HG03521 (cell line): ENCODE results near the gene ERCC6.

ENCODE experiments used
- ATAC-seq: cut with Tn5 transposase; IDR thresholded peaks from one replicate; pipeline ENCODE4 v1.9.1; 2021; ENCODE audit warnings: mild to moderate bottlenecking, moderate library complexity; ENCODE audit not compliant: unreplicated experiment

Gene ERCC6

DNA sequence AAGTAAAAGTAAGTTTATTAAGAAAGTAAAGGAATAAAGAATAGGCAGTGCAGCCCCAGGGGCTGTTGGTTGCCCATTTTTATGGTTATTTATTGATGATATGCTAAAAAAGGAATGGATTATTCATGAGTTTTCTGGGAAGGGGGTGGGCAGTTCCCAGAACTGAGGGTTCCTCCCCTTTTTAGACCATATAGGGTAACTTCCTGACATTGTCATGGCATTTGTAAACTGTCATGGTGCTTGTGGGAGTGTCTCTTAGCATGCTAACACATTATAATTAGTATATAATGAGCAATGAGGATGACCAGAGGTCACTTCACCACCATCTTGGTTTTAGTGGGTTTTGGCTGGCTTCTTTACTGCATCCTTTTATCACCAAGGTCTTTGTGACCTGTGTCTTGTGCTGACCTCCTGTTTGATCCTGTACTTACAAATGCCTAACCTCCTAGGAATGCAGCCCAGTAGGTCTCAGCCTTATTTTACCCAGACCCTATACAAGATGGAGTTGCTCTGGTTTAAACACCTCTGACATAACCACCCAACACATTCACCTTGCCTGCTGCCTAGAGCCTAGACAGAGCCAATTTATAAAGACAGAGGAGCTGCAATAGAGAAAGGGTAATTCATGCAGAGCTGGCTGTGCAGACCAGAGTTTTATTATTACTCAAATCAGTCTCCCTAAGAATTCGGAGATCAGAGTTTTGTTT, 10.9 kb upstream of the ERCC6 start:
- ATAC-seq, result no peak

DNA sequence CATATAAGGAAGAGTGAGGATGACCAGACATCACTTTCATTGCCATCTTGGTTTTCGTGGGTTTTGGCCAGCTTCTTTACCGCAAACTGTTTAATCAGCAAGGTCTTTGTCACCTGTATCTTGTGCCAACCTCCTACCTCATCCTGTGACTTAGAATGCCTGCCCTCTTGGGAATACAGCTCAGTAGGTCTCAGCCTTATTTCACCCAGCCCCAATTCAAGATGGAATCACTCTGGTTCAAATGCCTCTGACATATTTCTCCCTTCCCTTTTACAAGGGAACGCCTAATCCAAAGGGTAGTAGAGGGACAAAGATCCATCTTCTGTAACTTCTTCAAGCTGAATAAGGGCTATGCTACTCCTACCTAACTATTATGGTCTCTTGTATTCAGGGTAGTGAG, 4.7 kb upstream of the ERCC6 start:
- no peak for ATAC-seq

DNA sequence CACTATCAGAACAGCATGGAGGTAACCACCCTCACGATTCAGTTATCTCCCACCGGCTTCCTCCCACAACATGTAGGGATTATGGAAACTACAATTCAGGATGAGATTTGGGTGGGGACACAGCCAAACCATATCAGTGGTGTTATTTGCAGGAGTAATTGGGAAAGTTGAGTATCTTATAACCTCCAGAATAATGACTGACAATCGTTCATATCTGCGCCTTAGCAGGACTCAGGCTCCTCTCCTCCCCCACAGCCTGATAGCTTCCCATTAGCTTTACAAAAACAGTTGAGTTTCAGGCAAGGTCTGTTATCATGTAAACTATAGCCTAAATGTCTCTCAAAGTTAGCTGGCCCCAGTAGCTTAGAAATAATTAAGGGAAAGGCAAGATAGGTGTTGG, 3.4 kb upstream of the ERCC6 start:
- ATAC-seq, result no peak

DNA sequence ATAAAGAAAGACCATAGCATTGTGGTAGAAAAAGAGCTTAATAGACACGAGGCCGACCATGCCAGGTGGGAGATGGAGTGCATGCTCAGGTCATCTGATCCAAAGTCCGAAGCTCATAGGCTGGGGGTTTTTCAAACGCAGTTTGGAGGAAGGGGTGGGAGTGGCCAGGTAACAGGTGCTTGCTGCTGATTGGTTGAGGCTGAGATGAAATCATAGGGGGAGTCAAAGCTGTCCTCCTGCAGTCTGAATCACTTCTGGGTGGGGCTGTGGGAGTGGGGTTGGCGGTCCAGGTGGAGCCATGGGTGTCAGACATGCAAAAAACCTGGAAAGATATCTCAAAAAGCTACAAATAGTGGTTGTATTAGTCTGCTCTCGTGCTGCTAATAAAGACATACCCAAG, 2.8 kb upstream of the ERCC6 start:
- no peak for ATAC-seq

DNA sequence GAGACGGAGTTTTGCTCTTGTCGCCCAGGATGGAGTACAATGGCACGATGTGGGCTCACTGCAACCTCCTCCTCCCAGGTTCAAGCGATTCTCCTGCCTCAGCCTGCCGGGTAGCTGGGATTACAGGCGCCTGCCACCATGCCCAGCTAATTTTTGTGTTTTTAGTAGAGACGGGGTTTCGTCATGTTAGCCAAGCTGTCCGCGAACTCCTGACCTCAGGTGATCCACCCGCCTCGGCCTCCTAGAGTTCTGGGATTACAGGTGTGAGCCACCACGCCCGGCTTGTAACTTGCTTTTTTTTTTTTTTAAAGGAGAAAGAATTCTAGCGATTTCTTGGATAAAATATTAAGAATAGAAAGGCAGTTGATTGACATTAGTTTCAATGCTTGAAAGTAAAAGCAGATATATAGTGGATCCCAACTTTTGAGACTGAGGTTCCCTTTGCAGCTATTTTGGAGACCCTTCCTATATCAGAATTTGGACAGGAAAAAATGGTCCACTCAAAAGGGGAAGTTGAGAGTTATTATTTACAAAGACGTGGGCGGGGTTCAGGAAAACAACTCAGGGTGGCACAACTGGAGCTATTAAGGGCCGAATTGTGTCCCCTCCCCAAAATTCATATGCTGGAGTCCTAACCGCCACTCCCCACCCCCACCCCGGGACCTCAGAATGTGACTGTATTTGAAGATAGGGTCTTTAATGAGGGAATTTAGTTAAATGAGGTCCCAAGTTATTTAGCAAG, 1.3 kb upstream of the ERCC6 start:
- ATAC-seq, result no peak

DNA sequence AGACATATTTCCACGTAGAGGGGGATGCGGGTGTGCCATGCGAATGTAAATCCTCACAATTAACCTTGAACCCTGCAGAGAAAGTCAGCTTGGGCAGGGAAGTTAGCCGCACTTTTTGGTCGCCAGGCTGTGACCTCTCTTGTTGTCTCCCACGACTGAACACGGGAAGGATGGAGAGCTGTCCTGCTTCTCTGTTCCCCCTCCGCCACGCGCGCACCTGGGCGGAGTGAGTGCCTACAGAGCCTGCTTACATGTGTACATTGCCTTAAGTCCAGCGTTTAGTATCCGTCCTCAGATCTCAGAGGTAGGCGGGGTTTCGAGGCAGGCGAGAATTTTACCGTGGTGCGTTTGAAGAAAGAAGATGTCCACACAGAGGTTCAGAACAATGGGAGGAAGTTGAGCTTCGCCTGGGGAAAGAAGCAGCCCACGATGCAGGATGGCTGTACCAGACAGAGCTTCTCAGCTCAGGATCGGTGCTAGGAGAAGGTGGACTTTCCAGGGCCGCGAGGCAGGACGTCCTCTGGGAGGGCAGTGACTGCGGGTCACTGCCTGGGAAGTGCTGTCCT, 482 bp upstream of the ERCC6 start:
- ATAC-seq, result peak; percentile 6

DNA sequence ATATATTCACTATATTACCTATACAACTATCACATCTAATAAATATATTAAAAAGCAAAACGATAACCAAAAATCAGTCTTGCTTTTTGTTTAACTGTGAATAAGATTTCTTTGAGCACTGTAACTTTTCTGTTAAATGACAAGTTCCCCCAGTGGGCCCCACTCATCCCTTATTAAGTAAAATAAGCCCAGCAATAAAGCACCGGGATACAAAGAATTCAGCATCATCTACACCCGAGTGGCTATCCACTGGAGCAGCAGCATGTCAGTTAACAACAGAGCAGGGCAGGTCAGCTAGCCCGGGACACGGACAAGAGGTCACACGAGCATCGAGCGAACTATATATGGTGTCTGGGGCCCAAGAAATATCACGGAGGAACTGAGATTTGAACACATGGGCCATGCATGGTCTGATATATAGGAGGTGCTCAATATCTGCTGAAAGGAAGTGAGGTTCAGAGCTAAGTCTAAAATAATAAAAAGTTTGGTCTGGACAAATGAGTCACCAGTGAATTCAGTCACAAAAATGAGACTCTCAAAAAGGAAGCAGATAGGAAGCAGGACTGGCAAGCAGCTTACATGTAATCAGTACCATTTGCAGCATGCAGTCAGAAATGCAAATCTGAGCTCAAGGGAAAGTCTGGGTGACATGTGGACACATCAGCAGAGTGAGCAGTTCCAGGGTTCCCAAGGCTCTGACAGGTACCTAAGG, 4.1 kb downstream of the ERCC6 start:
- peak; percentile 43 for ATAC-seq

DNA sequence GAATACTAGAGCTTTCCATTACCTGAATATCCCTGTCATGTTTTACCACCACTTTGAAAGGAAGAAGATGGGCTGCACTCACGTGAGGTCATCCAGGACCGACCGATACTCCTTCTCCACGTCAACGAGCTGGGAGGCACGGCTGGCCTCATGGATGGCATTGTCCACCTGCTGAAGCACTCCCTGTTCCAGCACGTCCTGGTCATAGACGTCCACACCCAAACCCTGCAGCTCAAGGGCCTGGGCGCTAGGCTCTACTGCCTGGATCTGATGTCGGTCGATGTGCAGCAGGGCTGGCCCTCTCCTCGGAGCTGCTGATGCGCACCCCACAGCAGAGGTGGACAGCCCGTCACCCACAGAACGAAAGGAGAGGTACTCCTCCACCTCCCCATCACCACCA, 6.5 kb downstream of the ERCC6 start:
- no peak for ATAC-seq

DNA sequence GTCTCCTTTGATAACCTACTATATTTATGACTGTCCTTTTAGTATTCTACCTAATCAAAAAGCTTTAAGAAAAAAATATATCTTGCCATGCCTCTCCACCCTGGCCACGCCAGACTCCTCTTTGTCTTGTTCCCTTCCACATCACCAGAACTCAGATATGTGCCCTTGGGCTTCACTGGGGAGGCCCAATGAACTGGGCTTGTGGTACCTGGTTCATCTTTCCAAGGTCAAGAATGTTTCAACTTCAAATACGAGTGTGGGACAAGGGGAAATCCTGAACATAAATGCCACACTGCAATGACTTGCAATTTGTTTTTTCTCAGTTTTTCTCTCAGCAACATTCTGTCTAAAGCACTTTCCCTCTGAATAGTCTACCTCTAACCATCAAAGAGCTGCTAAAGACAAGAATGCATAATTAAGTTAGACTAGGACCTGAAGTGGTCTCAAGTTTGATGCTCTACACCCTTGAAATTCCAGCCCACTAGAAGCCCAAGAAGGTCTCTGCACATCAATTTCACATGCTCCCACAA, 9.9 kb downstream of the ERCC6 start:
- ATAC-seq, result no peak

DNA sequence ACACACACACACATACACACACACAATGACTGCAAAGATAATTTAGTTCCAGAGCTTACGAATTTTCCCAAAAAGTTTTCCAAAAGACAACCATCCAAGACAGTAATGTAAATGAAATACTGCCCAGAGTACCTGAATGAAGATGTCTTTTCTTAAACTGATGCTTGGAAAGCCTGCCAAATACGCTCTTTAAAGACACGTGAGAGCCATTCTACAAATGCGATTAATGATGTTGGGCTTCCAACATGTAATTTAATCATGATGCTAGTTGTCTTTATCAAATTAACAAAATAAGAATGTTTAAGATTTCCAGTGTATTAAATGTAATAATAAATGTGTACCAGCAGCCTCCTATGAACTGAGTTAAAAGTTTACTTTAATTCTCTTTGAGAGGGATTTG, 11.1 kb downstream of the ERCC6 start:
- ATAC-seq, result no peak

DNA sequence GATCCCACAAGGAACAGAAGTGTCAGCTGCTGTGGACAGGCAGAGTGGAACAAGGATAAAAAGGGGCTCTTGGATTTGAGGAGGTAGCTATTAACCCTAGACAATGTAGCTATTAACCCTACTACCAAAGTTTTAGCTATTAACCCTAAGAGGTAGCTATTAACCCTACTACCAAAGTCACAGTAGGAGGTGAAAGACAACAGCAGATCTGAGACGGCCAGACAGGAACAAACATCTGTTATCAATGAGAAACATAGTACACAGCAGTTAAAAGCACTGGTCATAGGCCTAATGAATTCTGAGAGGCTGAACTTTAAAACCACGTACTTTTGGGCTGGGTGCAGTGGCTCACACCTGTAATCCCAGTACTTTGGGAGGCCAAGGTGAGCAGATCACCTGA, 11.9 kb downstream of the ERCC6 start:
- no peak for ATAC-seq

DNA sequence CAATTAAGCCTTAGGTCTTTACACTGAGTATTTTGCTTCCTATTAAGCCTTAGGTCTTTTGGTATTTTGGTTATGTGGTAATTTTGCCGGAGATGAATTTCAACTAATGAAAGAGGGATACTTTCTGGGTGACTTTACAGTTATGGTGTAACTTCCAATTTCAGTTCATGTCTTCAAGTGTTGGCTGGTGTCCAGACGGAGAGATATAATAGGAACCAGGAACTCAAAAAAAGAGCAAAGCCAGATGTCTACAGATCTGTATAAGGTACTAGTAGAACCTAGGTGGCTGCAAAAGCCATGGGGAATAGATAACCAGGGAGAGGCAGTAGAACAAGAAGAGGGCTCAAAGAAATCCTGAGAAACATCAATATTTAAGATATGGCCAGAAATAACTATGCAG, 12.3 kb downstream of the ERCC6 start:
- ATAC-seq, result no peak

DNA sequence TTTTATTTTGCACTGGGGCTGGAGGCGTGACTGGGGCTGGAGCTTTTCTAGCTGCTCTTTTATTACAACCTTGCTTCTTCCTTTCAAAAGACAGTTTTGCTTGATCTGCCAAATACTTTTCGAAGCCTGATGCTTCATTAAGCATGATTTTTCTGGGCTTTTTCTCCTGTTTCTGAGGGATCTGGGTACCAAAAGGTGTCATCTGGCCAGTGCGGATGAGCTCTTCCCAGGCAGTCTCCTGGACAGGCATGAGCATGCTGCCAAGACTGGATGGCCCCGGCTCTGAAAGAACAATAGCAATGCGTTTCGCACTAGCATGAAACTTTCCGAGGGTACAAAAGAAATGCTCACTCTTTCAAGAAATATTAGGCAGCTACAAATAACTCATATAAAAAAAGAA, 14.4 kb downstream of the ERCC6 start:
- ATAC-seq, result no peak

DNA sequence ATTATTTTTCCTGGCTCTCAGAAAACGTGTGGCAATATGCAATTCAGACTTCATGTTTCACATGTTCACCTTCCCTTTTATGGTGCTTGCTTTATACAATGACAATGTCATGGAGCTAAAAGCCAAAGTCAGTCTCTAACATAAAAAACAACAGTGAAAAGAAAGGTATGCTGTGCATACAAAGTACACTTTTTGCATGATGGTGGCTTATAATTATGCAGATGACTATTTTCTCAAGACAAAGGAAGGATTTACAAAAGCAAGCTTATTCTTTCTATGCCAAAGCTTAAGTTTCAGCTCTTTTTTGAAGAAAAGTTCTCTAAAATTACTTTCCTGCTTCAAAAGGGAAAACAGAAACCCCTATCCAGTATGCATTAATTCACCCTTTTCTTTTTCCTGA, 15.6 kb downstream of the ERCC6 start:
- no peak for ATAC-seq

DNA sequence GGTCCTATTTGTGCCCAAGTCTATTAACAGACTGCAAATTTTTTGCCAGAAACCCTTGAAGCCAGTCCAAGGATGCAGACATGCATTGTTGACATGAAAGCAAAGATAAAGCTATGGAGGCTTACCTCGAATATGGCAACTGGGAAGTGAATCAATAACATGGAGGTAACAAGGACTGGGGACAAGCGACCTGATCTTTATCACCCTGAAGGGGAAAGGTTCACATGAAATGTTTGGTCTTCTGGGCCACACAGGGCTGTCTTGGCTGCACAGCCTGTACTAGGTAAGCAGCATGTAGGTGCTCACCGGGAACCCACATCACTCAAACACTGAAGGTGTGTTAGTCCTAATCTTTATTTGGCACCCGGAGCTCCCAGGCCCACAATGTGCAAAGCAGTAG, 17.9 kb downstream of the ERCC6 start:
- no peak for ATAC-seq

DNA sequence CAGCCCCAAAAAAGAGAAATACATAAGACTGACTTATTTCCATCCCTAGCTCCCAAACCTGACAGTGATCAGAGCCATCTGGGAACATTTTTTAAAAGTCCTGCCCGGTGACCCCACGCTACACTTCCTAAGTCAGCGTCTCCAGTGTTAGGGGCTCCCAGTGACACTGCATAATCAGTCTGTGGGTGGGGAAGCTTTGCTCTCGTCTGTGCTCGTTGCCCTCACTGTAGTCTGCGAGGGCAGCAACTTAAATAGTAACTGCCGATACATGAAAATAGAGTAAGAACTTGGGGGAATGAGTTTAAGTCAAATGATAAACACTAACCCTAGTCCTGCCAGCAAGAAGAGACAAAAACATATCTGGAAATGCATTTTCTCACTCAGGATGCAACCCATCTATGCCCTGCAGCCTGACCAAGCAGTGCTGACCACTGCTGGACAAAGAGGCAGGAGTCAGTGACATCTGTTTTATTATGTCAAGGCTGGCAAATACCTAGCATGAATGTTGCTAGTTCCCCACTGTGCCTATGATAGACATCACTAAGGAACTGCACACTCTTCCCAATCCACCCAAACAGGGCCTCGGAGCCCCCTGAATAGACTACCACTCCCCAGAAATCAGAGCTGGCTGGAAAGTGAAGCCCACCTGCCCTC, 18.7 kb downstream of the ERCC6 start:
- ATAC-seq, result no peak

DNA sequence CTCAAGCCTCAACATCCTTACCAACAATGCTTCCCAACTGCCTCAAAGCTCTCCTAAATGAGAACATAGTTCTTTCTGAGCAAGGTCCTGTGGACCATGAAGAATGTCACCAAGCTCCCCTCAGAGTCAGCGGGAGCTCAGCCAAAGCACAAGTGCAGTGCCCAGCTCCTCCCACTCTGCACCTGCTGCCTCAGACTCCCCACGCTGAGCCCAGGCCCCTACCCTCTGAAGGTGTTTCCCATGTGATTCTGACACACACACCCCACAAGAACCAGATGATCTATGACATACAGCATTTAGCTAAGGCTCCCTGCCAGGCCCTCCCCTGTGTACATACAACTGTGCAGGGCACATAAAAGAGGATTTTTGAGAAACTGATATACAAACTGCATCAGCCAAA, 19.2 kb downstream of the ERCC6 start:
- no peak for ATAC-seq

DNA sequence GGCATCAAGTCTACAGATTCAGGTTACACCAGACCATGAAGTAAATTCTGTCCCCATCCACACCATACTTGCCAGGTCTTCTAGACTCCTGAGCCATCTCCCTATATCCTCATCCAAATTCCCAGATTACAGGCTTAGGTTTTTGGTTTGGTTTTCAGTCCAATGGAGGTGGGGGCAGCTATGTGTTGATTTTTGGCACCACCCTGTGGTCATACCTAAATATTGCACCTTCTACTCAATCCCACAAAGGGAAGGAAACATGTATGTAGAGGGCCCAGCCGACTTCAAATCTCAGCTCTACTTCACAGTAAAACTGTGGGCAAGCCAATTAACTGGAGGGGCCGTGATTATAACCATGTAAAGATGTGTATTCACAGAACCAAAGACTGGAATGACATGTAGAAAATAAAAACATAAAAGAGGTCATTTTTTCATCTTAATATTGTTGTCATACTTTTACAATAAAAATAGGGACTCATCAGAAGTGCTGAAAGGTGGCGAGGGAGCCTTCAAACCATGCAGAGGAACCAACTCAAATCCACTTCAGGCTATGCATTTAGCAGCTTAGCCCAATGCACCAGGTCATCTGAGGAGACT, 19.8 kb downstream of the ERCC6 start:
- ATAC-seq, result no peak

DNA sequence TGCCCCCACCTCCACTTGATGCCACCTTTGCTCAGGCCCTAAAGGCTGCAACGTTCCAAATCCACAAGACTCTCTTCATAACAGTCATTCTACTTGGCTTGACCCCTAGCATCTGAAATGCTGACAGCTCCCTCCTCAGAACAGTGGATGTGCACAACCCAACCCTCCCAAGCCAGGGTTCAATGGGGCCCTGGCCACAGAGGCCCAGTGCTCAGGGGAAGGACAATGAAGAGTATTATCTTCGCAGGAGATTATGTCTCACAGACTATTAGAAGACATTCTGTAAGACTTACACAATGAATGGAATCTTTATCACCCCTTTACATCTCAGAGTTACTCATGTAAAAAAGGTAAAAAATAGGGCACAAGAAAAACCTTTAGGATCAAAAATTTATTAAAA, 20.4 kb downstream of the ERCC6 start:
- ATAC-seq, result no peak

DNA sequence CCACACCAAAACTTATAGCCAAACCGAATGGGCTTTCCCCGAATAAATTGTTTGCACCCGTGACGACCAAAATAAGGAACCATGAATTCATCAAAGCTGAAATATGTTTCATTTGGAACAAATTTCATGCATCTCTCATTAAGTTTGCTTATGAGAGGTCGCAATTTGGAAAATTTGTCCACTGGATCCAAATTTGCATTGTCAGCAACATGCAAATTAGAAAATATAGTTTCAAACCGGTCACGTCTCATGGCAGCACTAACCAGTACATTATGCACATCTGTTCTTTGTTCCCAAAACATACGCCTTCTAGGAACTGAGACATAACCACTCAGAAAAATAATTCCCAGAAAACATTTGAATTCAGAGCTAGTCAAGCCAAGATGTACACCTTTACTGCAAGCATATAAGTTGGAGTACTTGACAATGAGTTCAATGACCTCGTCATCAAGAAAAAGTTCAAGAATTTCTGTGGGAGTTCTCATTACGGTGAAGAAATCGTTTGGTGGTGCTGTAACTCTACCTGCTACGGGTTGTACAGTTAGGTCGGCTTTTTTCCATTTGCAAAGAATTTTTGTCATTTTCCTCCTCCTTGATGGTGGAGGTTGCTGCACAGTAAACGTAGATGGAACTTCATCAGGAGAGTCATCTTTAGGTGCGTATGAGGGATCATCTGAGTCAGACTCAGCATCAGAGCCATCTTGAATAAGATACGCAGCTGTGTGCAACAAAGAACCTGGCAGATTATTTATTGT, 22.5 kb downstream of the ERCC6 start:
- ATAC-seq, result no peak
